Fibroblast of mammary gland (primary cell): ENCODE data around the gene CASZ1.

Source experiments
- DNase-seq: peaks from one replicate; pipeline ENCODE4 v3.0.0-alpha.2; 2010; ENCODE audit warnings: low read depth
- H3K4me3 ChIP-seq: 2 replicates; pipeline ENCODE4 v1.5.1; 2011; ENCODE audit warnings: low read depth, mild to moderate bottlenecking, low read length, moderate library complexity; ENCODE audit not compliant: control insufficient read depth
- CTCF ChIP-seq: conservative IDR thresholded peaks from 2 replicates; pipeline ENCODE4 v1.5.1; 2011; ENCODE audit warnings: low read depth, low read length, inconsistent platforms; ENCODE audit not compliant: control insufficient read depth, insufficient read depth

Gene CASZ1

GRCh38 chr1:10793129-10793651 is 3.3 kb downstream of the CASZ1 start:
- no peak for DNase-seq
- no peak overlapping the region for H3K4me3 ChIP-seq
- TF ChIP-seq CTCF: no peak

- no peak overlapping the region for H3K4me3 ChIP-seq
- no peak for TF ChIP-seq CTCF
- DNase-seq: no peak
Observed at GRCh38 chr1:10791105-10791951, 5.1 kb downstream of the CASZ1 start.

GRCh38 chr1:10789803-10790702 is 6.4 kb downstream of the CASZ1 start:
- no peak overlapping the region for H3K4me3 ChIP-seq
- no peak for TF ChIP-seq CTCF
- no peak for DNase-seq

- H3K4me3 ChIP-seq: no peak overlapping the region
- no peak for DNase-seq
- TF ChIP-seq CTCF: no peak
Observed at GRCh38 chr1:10789047-10789791, 7.2 kb downstream of the CASZ1 start.

- TF ChIP-seq CTCF: no peak
- DNase-seq: no peak
- H3K4me3 ChIP-seq: no peak overlapping the region
Observed at GRCh38 chr1:10788592-10789006, 7.8 kb downstream of the CASZ1 start.

GRCh38 chr1:10787286-10787685 is 9.2 kb downstream of the CASZ1 start:
- H3K4me3 ChIP-seq: no peak overlapping the region
- TF ChIP-seq CTCF: no peak
- DNase-seq: no peak
